ENCODE measurements around the gene ITGAV.

Gene ITGAV

DNA sequence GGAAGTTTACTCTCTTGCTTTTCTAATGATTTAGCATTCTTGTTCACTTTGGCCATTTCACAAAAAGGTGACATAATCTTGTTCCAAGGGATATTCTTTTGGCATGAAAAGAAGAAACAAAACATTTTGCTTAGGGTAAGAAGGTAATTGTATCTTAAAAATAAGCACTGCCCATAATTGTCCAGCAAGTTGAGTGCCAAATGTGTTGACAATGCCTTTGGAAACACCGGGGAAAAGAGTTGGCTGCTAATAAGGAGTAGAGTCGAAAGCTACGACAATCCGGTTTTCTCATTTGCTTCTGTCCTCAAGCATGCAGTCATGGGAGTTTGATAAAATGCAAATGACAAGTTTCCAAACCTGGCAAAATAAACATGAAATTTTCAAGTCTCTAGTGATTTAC lies 27.3 kb downstream of the ITGAV start:
- H3K27ac ChIP-seq: no peak overlapping the region
- DNase-seq (ENCODE audit: low spot score): no peak
- ChIA-PET POLR2A (ENCODE audit: low non-redundant PET) (no interaction called here), CTCF (interaction anchor here (0.6 to 1.2 kb wide), 3 partner anchors 17 to 67 kb away, joined by 3 to 4 read pairs (median 3); no protein-coding TSS in a partner anchor)
- TF ChIP-seq, protein P1, sequence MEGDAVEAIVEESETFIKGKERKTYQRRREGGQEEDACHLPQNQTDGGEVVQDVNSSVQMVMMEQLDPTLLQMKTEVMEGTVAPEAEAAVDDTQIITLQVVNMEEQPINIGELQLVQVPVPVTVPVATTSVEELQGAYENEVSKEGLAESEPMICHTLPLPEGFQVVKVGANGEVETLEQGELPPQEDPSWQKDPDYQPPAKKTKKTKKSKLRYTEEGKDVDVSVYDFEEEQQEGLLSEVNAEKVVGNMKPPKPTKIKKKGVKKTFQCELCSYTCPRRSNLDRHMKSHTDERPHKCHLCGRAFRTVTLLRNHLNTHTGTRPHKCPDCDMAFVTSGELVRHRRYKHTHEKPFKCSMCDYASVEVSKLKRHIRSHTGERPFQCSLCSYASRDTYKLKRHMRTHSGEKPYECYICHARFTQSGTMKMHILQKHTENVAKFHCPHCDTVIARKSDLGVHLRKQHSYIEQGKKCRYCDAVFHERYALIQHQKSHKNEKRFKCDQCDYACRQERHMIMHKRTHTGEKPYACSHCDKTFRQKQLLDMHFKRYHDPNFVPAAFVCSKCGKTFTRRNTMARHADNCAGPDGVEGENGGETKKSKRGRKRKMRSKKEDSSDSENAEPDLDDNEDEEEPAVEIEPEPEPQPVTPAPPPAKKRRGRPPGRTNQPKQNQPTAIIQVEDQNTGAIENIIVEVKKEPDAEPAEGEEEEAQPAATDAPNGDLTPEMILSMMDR (conservative IDR thresholded peaks at IDR 0.05; ENCODE audit: low read depth): no peak

- no peak overlapping the region for H3K27ac ChIP-seq
- POLR2A ChIA-PET (ENCODE audit: low non-redundant PET): no interaction called here
- CTCF ChIA-PET: interaction anchor here (1.2 kb wide), 1 partner anchor 24 kb away, joined by 3 read pairs; no protein-coding TSS in a partner anchor
- DNase-seq (ENCODE audit: low spot score): no peak
- TF ChIP-seq, protein P1 (conservative IDR thresholded peaks at IDR 0.05; ENCODE audit: low read depth): no peak
Observed at GRCh38 chr2:186617771-186618170, 27.9 kb downstream of the ITGAV start.

GRCh38 chr2:186618696-186619095 lies 28.8 kb downstream of the ITGAV start:
- H3K27ac ChIP-seq: no peak overlapping the region
- no peak for DNase-seq (ENCODE audit: low spot score)
- CTCF ChIA-PET: interaction anchor here (0.7 kb wide), 1 partner anchor 17 kb away, joined by 5 read pairs; no protein-coding TSS in a partner anchor
- TF ChIP-seq, protein P1 (conservative IDR thresholded peaks at IDR 0.05; ENCODE audit: low read depth): no peak
- POLR2A ChIA-PET (ENCODE audit: low non-redundant PET): no interaction called here

DNA sequence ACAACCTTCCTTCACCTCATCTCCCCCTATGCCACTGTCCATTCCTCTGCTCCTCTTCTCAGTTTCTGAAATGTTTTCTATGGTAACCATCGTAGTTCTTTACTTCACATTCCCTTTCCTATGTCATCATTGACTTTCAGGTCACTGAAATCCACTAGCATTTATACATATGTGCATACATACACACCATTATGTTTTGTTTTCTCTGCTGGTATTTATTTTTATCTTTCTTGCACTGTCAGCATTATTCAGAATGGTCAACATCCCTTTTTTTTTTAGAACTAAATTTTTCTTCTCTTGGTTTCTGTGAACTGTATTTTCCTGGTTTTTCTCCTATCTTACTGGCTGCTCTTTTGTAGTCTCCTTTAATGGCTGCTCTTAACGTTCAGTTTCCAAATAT lies 33.2 kb downstream of the ITGAV start:
- DNase-seq (ENCODE audit: low spot score): no peak
- TF ChIP-seq, protein P1 (conservative IDR thresholded peaks at IDR 0.05; ENCODE audit: low read depth): no peak
- CTCF ChIA-PET: no interaction called here
- POLR2A ChIA-PET (ENCODE audit: low non-redundant PET): no interaction called here
- H3K27ac ChIP-seq: no peak overlapping the region

- DNase-seq (ENCODE audit: low spot score): no peak
- TF ChIP-seq, protein P1 (conservative IDR thresholded peaks at IDR 0.05; ENCODE audit: low read depth): no peak
- POLR2A ChIA-PET (ENCODE audit: low non-redundant PET): no interaction called here
- no peak overlapping the region for H3K27ac ChIP-seq
- CTCF ChIA-PET: no interaction called here
Observed at GRCh38 chr2:186624276-186624675, 34.4 kb downstream of the ITGAV start.

DNA sequence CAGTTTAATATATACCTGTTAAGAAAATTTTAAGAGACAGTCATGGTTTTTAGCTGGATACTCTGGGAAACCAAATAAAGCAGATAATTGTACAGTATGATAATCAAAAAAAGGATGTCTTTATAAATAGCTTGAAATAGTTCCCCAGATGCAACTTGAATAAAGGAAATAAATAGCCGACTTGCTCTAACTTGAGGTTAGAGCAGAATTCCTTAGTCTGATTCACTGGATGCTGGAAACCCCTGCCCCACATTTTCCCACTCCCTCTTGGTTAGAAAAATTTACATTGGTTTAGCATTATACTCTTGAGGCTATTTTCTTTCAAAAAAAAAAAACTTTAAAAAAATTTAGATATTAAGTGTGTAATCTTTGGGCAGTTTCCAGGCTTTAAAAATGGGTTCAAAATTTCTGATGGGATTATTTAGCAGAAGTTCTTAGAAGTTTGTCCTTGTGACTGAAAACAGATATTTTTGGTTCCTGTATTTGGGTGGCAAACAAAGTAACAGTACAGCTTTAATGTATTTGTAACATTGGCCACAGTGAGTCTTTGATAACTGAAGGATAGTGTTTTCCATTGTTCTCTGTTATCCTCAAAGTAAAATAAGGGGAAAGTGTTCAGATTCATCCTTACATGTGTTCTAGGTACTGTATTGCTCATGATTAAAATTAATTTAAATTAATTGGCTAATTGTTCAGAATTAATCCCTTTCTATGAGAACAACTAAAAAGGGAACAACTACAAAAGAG lies 39.6 kb downstream of the ITGAV start:
- ChIA-PET POLR2A (ENCODE audit: low non-redundant PET) (no interaction called here), CTCF (interaction anchor here (0.6 to 1.0 kb wide), 2 partner anchors 12 to 134 kb away, joined by 3 to 5 read pairs; no protein-coding TSS in a partner anchor)
- DNase-seq (ENCODE audit: low spot score): no peak
- TF ChIP-seq, protein P1 (conservative IDR thresholded peaks at IDR 0.05; ENCODE audit: low read depth): no peak
- no peak overlapping the region for H3K27ac ChIP-seq

Data from RWPE1 (cell line).